Sigmoid colon (tissue), 7 donors: ENCODE results near the gene USP32. TPM values are rescaled to one million over a fixed set of nuclear protein-coding genes. Genes with fewer than 3 reads are reported as not detected.

Experiments used
- DNase-seq: peaks from one replicate; pipeline ENCODE4 v3.0.0-alpha.2; 2019
- H3K27ac ChIP-seq, 4 donors: fragments of 200-600 bp; sonication (generic); one replicate each; pipeline ENCODE4 v1.5.1; 2016 to 2019; ENCODE audit warnings: mild to moderate bottlenecking in 1 of 4
- H3K27me3 ChIP-seq, 3 donors: fragments of 200-600 bp; sonication (generic); one replicate each; pipeline ENCODE4 v1.5.1; 2019; ENCODE audit warnings: mild to moderate bottlenecking in 1 of 3
- H3K36me3 ChIP-seq, 4 donors: fragments of 200-600 bp; sonication (generic); one replicate each; pipeline ENCODE4 v1.5.1; 2016 to 2019
- H3K4me1 ChIP-seq, 4 donors: fragments of 200-600 bp; sonication (generic); one replicate each; pipeline ENCODE4 v1.5.1; 2017 to 2019
- H3K4me3 ChIP-seq, 4 donors: fragments of 200-600 bp; sonication (generic); one replicate each; pipeline ENCODE4 v1.5.1; 2017 to 2019; ENCODE audit warnings: mild to moderate bottlenecking in 2 of 4, moderate library complexity in 1 of 4
- H3K9me3 ChIP-seq, 4 donors: fragments of 200-600 bp in 3 of 4; sonication (generic) in 3 of 4; one replicate each; pipeline versions ENCODE4 v1.5.1 to v1.6.1; 2013 to 2019
- EP300 ChIP-seq, 4 donors: sonication (generic); formaldehyde crosslinking; IDR thresholded peaks; one replicate each; pipeline ENCODE4 v1.6.1; 2017; ENCODE audit warnings: antibody characterized with exemption in 4 of 4
- POLR2A ChIP-seq, 2 donors: fragments of 450-650 bp; IDR thresholded peaks; one replicate each; pipeline ENCODE4 v1.6.1; 2016; ENCODE audit warnings: antibody characterized with exemption in 2 of 2, mild to moderate bottlenecking in 2 of 2, moderate library complexity in 2 of 2
- POLR2AphosphoS5 ChIP-seq, 4 donors: sonication (generic); formaldehyde crosslinking; IDR thresholded peaks; one replicate each; pipeline ENCODE4 v1.6.1; 2017; ENCODE audit warnings: antibody characterized with exemption in 4 of 4
- WGBS, 2 donors: extraction: QIAGEN DNeasy Blood & Tissue Kit; methylation state at CpG; one replicate each; pipeline ENCODE4 v1.1.7; 2013; 5-methylcytosine and 5-hydroxymethylcytosine counted together
- intact Hi-C: fragments of 100-400 bp; cut with DNase I; formaldehyde crosslinking; loops from one replicate; pipeline ENCODE4 v1.15.1; 2023
- polyA plus RNA-seq, 3 donors: library from polyadenylated mRNA; stranded (reverse); fragments of 200-250 nt; gene quantifications; one replicate each; pipeline ENCODE4 v1.2.3, GENCODE V29; 2013
- total RNA-seq, 4 donors: library from RNA; depleted of rRNA; stranded (reverse); fragments of >200 nt; gene quantifications; one replicate each; pipeline ENCODE4 v1.1.0, GENCODE V29; 2016
- TF ChIP-seq, protein P1 (sequence below), 4 experiments: fragments of 450-650 bp in 3 of 4; fragments of 200-600 bp in 1 of 4; IDR thresholded peaks; one replicate each; pipeline ENCODE4 v1.5.1; 2016 to 2019; ENCODE audit warnings: antibody characterized with exemption in 4 of 4, mild to moderate bottlenecking in 3 of 4, moderate library complexity in 2 of 4
- donor health status: healthy with polysubstance abuse.
- donor health status: Bipolar disorder and iron deficiency.
- donor health status: healthy.

The USP32 gene
- total and polyA plus RNA-seq, 7 donors = 10.6 to 50.9 (median 39.6) TPM

- TF ChIP-seq POLR2A (IDR thresholded peaks at IDR 0.05) = no peak
- Histone ChIP-seq H3K36me3 (no peaks in the 10 kb centered on the region), H3K9me3 (no peaks in the 10 kb centered on the region), H3K4me1 (no peaks in the 10 kb centered on the region), H3K4me3 (no peak overlapping the region), H3K27ac (no peak overlapping the region), H3K27me3 (peaks cover 0 to 6% (median 0%) of the 10 kb centered on the region in 3 donors)
- intact Hi-C loops = no loop called here
- WGBS, 2 donors = 67 to 79% methylated on average over 8 of the region's 8 CpGs
- DNase-seq = no peak
Observed at GRCh38 chr17:60170835-60171752, 220.8 kb downstream of the USP32 start.

- Histone ChIP-seq H3K4me1 (no peaks in the 10 kb centered on the region), H3K27me3 (peaks cover 0 to 7% (median 0%) of the 10 kb centered on the region in 3 donors), H3K27ac (no peak overlapping the region), H3K9me3 (no peaks in the 10 kb centered on the region), H3K4me3 (no peak overlapping the region), H3K36me3 (no peaks in the 10 kb centered on the region)
- TF ChIP-seq POLR2A (IDR thresholded peaks at IDR 0.05) = no peak
- TF ChIP-seq, protein P1, sequence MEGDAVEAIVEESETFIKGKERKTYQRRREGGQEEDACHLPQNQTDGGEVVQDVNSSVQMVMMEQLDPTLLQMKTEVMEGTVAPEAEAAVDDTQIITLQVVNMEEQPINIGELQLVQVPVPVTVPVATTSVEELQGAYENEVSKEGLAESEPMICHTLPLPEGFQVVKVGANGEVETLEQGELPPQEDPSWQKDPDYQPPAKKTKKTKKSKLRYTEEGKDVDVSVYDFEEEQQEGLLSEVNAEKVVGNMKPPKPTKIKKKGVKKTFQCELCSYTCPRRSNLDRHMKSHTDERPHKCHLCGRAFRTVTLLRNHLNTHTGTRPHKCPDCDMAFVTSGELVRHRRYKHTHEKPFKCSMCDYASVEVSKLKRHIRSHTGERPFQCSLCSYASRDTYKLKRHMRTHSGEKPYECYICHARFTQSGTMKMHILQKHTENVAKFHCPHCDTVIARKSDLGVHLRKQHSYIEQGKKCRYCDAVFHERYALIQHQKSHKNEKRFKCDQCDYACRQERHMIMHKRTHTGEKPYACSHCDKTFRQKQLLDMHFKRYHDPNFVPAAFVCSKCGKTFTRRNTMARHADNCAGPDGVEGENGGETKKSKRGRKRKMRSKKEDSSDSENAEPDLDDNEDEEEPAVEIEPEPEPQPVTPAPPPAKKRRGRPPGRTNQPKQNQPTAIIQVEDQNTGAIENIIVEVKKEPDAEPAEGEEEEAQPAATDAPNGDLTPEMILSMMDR (IDR thresholded peaks at IDR 0.05) = no peak
- intact Hi-C loops = no loop called here
- 41 to 69% methylated on average over 10 of the region's 10 CpGs for WGBS, 2 donors
- DNase-seq = no peak
Observed at GRCh38 chr17:60169921-60170817, 221.8 kb downstream of the USP32 start.

- H3K4me1 ChIP-seq = no peaks in the 10 kb centered on the region
- WGBS, 2 donors = 77 to 82% methylated on average over 7 of the region's 7 CpGs
- intact Hi-C loops = no loop called here
- H3K27ac ChIP-seq = no peak overlapping the region
- no peaks in the 10 kb centered on the region for H3K36me3 ChIP-seq
- H3K9me3 ChIP-seq = no peaks in the 10 kb centered on the region
- no peak overlapping the region for H3K4me3 ChIP-seq
- DNase-seq = no peak
- peaks cover 0 to 16% (median 0%) of the 10 kb centered on the region in 3 donors for H3K27me3 ChIP-seq
- TF ChIP-seq, protein P1 (IDR thresholded peaks at IDR 0.05) = no peak
- TF ChIP-seq POLR2A (IDR thresholded peaks at IDR 0.05) = no peak
- TF ChIP-seq POLR2AphosphoS5 (IDR thresholded peaks at IDR 0.05) = no peak
- TF ChIP-seq EP300 (IDR thresholded peaks at IDR 0.05) = no peak
Observed at GRCh38 chr17:60168654-60169053, 223.3 kb downstream of the USP32 start.

- WGBS, 2 donors = 41 to 73% methylated on average over 11 of the region's 11 CpGs
- H3K4me1 ChIP-seq = no peaks in the 10 kb centered on the region
Observed at GRCh38 chr17:60167065-60167741, 224.7 kb downstream of the USP32 start.

More at GRCh38 chr17:60167065-60167741, 224.7 kb downstream of the USP32 start:
- intact Hi-C loops = no loop called here
- no peak overlapping the region for H3K4me3 ChIP-seq
- H3K36me3 ChIP-seq = no peaks in the 10 kb centered on the region
- TF ChIP-seq, protein P1 (IDR thresholded peaks at IDR 0.05) = no peak
- no peak for TF ChIP-seq POLR2A (IDR thresholded peaks at IDR 0.05)
- no peak for TF ChIP-seq EP300 (IDR thresholded peaks at IDR 0.05)
- H3K27me3 ChIP-seq = peaks cover 0 to 21% (median 0%) of the 10 kb centered on the region in 3 donors
- no peak for DNase-seq
- no peaks in the 10 kb centered on the region for H3K9me3 ChIP-seq
- H3K27ac ChIP-seq = no peak overlapping the region
